Caco-2 (cell line): ENCODE data around the gene REPIN1. TPM values are rescaled to one million over a fixed set of nuclear protein-coding genes. Genes with fewer than 3 reads are reported as not detected.

ENCODE experiments used
- BruUV-seq: library from RNA; stranded (reverse); fragments of 400-500 nt; replicated peaks from 2 replicates; lab custom pipeline; 2021; lab: Mats Ljungman, UMichigan
- CTCF ChIA-PET: fragments of 300-600 bp; sonication (Branson Sonifier 250); formaldehyde crosslinking; loops from one replicate; lab custom pipeline; 2022; ENCODE audit warnings: antibody characterized with exemption; lab: Charles Lee
- POLR2A ChIA-PET: fragments of 300-600 bp; sonication (Branson Sonifier 250); formaldehyde crosslinking; loops from one replicate; lab custom pipeline; 2022; ENCODE audit warnings: antibody characterized with exemption; lab: Charles Lee
- DNase-seq, 2 experiments: peaks; one replicate each; pipeline versions ENCODE4 v3.0.0 to v3.0.0-alpha.2; 2020 to 2022
- H3K27me3 ChIP-seq: replicated peaks from 2 replicates; pipeline ENCODE4 v1.6.0; 2011; ENCODE audit warnings: low read length; ENCODE audit not compliant: control insufficient read depth, insufficient read depth
- H3K36me3 ChIP-seq: 2 replicates; pipeline ENCODE4 v1.5.1; 2011; ENCODE audit warnings: low read length; ENCODE audit not compliant: control insufficient read depth, insufficient read depth
- H3K4me1 ChIP-seq: fragments of 250-450 bp; sonication (Bioruptor Pico); 2 replicates; pipeline ENCODE4 v1.5.1; 2020; ENCODE audit warnings: mild to moderate bottlenecking
- H3K4me3 ChIP-seq: 2 replicates; pipeline ENCODE4 v1.5.1; 2011; ENCODE audit warnings: low read depth, mild to moderate bottlenecking, control low read depth, low read length
- H3K9me3 ChIP-seq: fragments of 250-450 bp; sonication (Bioruptor Pico); 2 replicates; pipeline ENCODE4 v1.5.1; 2020; ENCODE audit warnings: mild to moderate bottlenecking, moderate library complexity
- H3K27ac Mint-ChIP-seq: one replicate; pipeline ENCODE4 v1.8.0; 2022; ENCODE audit warnings: mixed read lengths; ENCODE audit not compliant: unreplicated experiment
- H3K27me3 Mint-ChIP-seq: one replicate; pipeline ENCODE4 v1.8.0; 2022; ENCODE audit warnings: mixed read lengths; ENCODE audit not compliant: insufficient read depth, unreplicated experiment
- H3K36me3 Mint-ChIP-seq: one replicate; pipeline ENCODE4 v1.8.0; 2022; ENCODE audit warnings: mild to moderate bottlenecking, mixed read lengths; ENCODE audit not compliant: insufficient read depth, unreplicated experiment
- H3K4me1 Mint-ChIP-seq: one replicate; pipeline ENCODE4 v1.8.0; 2022; ENCODE audit warnings: low read depth, mixed read lengths; ENCODE audit not compliant: unreplicated experiment
- H3K4me3 Mint-ChIP-seq: one replicate; pipeline ENCODE4 v1.8.0; 2022; ENCODE audit warnings: mild to moderate bottlenecking, moderate library complexity, mixed read lengths; ENCODE audit not compliant: unreplicated experiment
- H3K9me3 Mint-ChIP-seq: one replicate; pipeline ENCODE4 v1.8.0; 2022; ENCODE audit warnings: mixed read lengths; ENCODE audit not compliant: unreplicated experiment
- intact Hi-C: fragments of 100-400 bp; cut with micrococcal nuclease; formaldehyde crosslinking; loops from one replicate; pipeline ENCODE4 v1.10.0; 2022; ENCODE audit not compliant: unreplicated experiment
- total RNA-seq: library from RNA; stranded (reverse); gene quantifications from 2 replicates; pipeline ENCODE4 v1.2.3, GENCODE V29; 2022
- TF ChIP-seq, protein P1 (sequence below), 2 experiments: fragments of 200-600 bp in 1 of 2; IDR thresholded peaks; 1 replicate in 1 of 2; 2 replicates in 1 of 2; pipeline versions ENCODE4 v1.5.1 to v1.8.0; 2011 to 2022; ENCODE audit warnings: antibody characterized with exemption in 1 of 2, control low read depth in 1 of 2, inconsistent platforms in 1 of 2, low read depth in 1 of 2, low read length in 1 of 2, mild to moderate bottlenecking in 1 of 2, moderate library complexity in 1 of 2; ENCODE audit not compliant: insufficient read depth in 1 of 2, severe bottlenecking in 1 of 2, unreplicated experiment in 1 of 2

The REPIN1 gene
- total RNA-seq, 1 experiment from 2014 or later: 148 TPM

DNA sequence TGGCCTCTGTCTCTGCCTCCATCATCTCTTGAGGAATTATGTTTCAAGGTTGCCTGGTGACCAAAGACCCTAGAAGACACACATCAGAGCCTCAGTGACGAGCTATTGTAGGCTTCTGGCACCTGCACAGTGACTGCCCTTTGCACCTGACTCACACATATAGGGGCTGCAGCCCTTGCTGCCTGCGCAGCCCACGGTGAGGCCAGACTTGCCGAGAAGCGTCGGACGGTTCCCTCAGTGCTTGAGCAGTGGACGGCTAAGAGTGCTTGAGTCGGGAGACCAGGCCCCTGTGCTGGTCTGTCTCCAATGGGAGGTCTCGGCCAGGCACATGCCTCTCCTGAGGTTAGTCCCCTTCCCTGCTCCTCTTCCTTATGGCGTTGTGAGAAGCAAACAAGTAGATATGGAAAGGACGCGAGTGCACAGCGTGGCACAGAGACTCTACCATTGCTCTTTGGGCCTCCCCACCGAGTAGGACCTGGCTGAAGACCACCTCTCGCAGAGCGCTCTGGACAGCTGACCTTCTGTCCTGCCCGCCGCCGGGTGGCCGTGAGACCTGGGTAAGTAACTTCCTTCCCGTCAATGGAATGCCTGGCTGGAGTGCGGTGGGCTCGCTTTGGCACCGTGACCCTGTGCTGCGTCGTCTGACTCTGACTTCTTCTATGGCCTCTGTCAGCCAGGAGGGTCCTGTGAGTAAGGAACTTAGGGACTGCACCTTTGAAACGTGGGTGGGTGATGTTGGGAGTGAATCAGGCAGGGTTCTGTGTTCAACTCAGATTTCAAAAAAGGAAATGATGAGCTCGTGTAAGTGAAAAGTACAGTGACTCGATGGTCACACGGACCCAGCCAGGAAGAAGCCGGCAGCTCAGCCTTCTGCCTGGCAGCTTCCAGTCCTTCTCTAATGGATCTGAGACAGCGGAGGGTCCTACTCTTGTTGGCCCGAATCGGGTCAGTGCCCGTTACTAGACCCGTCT, 44.2 kb downstream of the REPIN1 start:
- Histone ChIP-seq H3K9me3 (no peaks in the 10 kb centered on the region), H3K4me3 (no peak overlapping the region), H3K36me3 (no peaks in the 10 kb centered on the region), H3K4me1 (no peaks in the 10 kb centered on the region), H3K27me3 (no peaks in the 10 kb centered on the region)
- H3K4me3 Mint-ChIP-seq: no peak overlapping the region
- H3K36me3 Mint-ChIP-seq: no peaks in the 10 kb centered on the region
- BruUV-seq: no TSS peak
- DNase-seq: no peak
- TF ChIP-seq, protein P1, sequence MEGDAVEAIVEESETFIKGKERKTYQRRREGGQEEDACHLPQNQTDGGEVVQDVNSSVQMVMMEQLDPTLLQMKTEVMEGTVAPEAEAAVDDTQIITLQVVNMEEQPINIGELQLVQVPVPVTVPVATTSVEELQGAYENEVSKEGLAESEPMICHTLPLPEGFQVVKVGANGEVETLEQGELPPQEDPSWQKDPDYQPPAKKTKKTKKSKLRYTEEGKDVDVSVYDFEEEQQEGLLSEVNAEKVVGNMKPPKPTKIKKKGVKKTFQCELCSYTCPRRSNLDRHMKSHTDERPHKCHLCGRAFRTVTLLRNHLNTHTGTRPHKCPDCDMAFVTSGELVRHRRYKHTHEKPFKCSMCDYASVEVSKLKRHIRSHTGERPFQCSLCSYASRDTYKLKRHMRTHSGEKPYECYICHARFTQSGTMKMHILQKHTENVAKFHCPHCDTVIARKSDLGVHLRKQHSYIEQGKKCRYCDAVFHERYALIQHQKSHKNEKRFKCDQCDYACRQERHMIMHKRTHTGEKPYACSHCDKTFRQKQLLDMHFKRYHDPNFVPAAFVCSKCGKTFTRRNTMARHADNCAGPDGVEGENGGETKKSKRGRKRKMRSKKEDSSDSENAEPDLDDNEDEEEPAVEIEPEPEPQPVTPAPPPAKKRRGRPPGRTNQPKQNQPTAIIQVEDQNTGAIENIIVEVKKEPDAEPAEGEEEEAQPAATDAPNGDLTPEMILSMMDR (IDR thresholded peaks at IDR 0.05; ENCODE audit: insufficient read depth in 1 of 2, low read depth in 1 of 2, low read length in 1 of 2, severe bottlenecking in 1 of 2, unreplicated experiment in 1 of 2): no peak
- ChIA-PET POLR2A (interaction anchor here (1.5 kb wide), 1 partner anchor 43 kb away, joined by 3 read pairs; no protein-coding TSS in a partner anchor), CTCF (interaction anchor here (0.6 kb wide), 1 partner anchor 891 kb away, joined by 3 read pairs; no protein-coding TSS in a partner anchor)
- H3K9me3 Mint-ChIP-seq: no peaks in the 10 kb centered on the region
- no peaks in the 10 kb centered on the region for H3K27me3 Mint-ChIP-seq
- H3K4me1 Mint-ChIP-seq: no peaks in the 10 kb centered on the region
- H3K27ac Mint-ChIP-seq: no peak overlapping the region
- intact Hi-C loops: no loop called here

DNA sequence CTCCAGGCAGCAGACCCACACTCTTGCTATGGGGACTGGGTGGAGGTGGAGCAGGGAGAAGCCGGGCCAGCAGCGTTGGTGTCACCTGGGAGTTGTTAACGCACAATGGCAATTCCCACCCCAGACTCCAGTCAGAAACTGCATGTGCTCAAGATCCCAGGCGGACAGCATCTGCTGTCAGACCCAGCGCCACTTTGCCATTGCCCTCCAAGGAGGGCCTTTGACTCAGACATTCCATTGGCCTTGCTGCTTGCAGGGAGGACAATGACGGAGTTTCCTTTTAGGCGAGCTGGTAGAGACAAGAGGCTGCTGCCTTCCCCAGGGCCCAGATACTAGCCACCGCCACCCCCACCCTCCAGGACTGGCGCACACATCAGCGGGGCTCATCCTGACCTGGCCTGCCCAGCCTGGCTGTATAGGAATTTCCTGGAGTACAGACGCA, 45.0 kb downstream of the REPIN1 start:
- Histone ChIP-seq H3K27me3 (no peaks in the 10 kb centered on the region), H3K4me1 (no peaks in the 10 kb centered on the region), H3K36me3 (no peaks in the 10 kb centered on the region), H3K4me3 (no peak overlapping the region), H3K9me3 (no peaks in the 10 kb centered on the region)
- H3K27me3 Mint-ChIP-seq: no peaks in the 10 kb centered on the region
- BruUV-seq: no TSS peak
- CTCF ChIA-PET: interaction anchor here (0.6 kb wide), 1 partner anchor 890 kb away, joined by 3 read pairs; no protein-coding TSS in a partner anchor
- intact Hi-C loops: no loop called here
- TF ChIP-seq, protein P1 (IDR thresholded peaks at IDR 0.05; ENCODE audit: insufficient read depth in 1 of 2, low read depth in 1 of 2, low read length in 1 of 2, severe bottlenecking in 1 of 2, unreplicated experiment in 1 of 2): no peak
- H3K4me3 Mint-ChIP-seq: no peak overlapping the region
- no peak overlapping the region for H3K27ac Mint-ChIP-seq
- no peaks in the 10 kb centered on the region for H3K4me1 Mint-ChIP-seq
- POLR2A ChIA-PET: interaction anchor here (1.5 kb wide), 1 partner anchor 44 kb away, joined by 3 read pairs; no protein-coding TSS in a partner anchor
- no peaks in the 10 kb centered on the region for H3K36me3 Mint-ChIP-seq
- no peak for DNase-seq
- no peaks in the 10 kb centered on the region for H3K9me3 Mint-ChIP-seq
